Effector memory CD8-positive, alpha-beta T cell (primary cell): ENCODE results near the gene LLGL1.

Experiments
- ATAC-seq: fragments of 150-1000 bp; cut with Tn5 transposase; replicated peaks from 2 replicates; pipeline ENCODE4 v1.10.0; 2021; ENCODE audit warnings: mild to moderate bottlenecking, moderate library complexity
- DNase-seq, 3 experiments: peaks; one replicate each; pipeline ENCODE4 v3.0.0; 2021
- H3K27ac Mint-ChIP-seq, 2 donors: one replicate each; pipeline ENCODE4 v1.8.0; 2022; ENCODE audit warnings: mild to moderate bottlenecking in 2 of 2, mixed read lengths in 2 of 2, moderate library complexity in 2 of 2
- H3K27me3 Mint-ChIP-seq, 2 donors: one replicate each; pipeline ENCODE4 v1.8.0; 2022; ENCODE audit warnings: mixed read lengths in 2 of 2
- H3K36me3 Mint-ChIP-seq: one replicate; pipeline ENCODE4 v1.8.0; 2022; ENCODE audit warnings: mild to moderate bottlenecking, moderate library complexity, mixed read lengths; ENCODE audit not compliant: insufficient read depth
- H3K4me1 Mint-ChIP-seq, 2 donors: one replicate each; pipeline ENCODE4 v1.8.0; 2022; ENCODE audit warnings: low read depth in 2 of 2, mixed read lengths in 2 of 2
- H3K4me3 Mint-ChIP-seq, 2 donors: one replicate each; pipeline ENCODE4 v1.8.0; 2022; ENCODE audit warnings: mild to moderate bottlenecking in 2 of 2, mixed read lengths in 2 of 2, moderate library complexity in 2 of 2
- H3K9me3 Mint-ChIP-seq, 2 donors: one replicate each; pipeline ENCODE4 v1.8.0; 2022; ENCODE audit warnings: mixed read lengths in 2 of 2

The LLGL1 gene

GRCh38 chr17:18245038-18245776, 19.8 kb downstream of the LLGL1 start:
- ATAC-seq (no peak), DNase-seq (no peak)
- Mint-ChIP-seq H3K4me3 (no peak overlapping the region), H3K9me3 (no peaks in the 10 kb centered on the region), H3K27me3 (no peaks in the 10 kb centered on the region), H3K27ac (no peak overlapping the region), H3K4me1 (peaks cover 4 to 6% of the 10 kb centered on the region in 2 donors), H3K36me3 (peaks cover 51% of the 10 kb centered on the region)

DNA sequence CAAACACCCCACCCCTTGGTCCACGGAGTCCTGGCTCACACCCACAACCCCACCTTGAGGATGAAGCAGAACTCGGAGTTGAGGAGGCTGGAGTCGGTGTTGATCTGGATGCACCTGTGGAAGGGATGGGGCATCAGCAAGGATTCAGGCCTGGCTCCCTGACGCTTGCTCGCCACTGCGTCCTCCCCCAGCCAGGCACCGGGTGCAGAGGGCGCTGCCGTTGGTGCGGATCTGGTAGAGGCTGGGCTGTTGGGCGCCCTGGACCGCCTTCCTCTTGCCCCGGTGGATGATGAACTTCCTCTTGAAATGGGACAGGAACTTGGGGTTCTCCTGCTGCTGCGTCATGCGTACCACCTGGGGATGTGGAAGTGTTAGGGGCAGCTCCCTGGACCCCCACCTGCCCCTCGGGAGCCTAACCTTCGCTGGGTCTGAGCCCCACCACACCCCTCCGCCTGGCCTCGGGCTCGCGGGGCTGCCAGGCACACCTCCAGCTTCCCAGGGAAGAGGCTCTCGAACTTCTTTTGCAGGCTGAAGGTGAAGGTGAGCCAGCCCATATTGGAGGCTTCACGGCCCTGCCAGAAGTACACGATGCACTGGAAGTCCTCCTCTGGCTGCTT, 20.8 kb downstream of the LLGL1 start:
- DNase-seq (no peak), ATAC-seq (no peak)
- Mint-ChIP-seq H3K27ac (peak overlapping the region in 1 of 2 donors; percentile 57), H3K27me3 (no peaks in the 10 kb centered on the region), H3K36me3 (peaks cover 59% of the 10 kb centered on the region), H3K4me1 (peaks cover 4 to 6% of the 10 kb centered on the region in 2 donors), H3K4me3 (no peak overlapping the region), H3K9me3 (no peaks in the 10 kb centered on the region)

DNA sequence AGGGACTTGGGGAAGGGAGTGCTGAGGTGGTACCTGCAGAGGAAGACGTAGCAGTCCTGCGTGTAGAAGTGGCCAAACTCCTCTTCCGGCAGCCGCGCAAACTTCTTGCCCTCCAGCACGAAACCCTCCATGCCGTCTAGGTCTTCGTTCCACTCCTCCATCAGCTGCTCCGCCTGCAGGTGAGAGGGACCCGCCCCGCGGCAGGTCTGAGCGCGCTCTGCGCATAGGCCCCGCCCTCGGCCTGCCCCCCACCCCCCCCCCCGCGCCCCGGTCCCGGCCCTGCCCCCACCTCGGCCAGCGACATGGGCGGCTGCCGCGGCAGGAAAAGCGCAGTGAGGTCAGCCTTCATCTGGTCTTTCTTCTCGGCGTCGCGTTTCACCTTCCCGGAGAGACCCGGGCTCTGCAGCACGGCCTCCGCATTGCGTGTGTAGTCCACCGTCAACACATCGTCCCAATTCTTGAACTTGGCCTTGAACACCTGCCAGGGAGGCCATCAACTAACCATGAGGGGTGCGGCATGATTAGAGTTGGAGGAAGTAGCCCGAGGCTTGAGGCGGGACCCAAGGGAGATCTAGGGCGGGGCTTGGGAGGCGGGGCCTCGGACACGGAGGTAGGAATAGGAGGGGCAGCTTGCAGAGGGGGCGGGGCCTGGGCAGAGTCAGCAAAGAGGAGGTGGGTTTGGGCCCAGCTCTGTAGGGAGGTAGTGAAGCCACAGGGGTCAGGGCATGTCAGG, 21.6 kb downstream of the LLGL1 start:
- no peak for DNase-seq
- ATAC-seq, result peak; percentile 23
- Mint-ChIP-seq H3K27me3 (no peaks in the 10 kb centered on the region), H3K4me1 (peaks cover 4 to 8% of the 10 kb centered on the region in 2 donors), H3K36me3 (peaks cover 66% of the 10 kb centered on the region), H3K9me3 (no peaks in the 10 kb centered on the region), H3K4me3 (no peak overlapping the region), H3K27ac (peak overlapping the region in 1 of 2 donors; percentile 59)

DNA sequence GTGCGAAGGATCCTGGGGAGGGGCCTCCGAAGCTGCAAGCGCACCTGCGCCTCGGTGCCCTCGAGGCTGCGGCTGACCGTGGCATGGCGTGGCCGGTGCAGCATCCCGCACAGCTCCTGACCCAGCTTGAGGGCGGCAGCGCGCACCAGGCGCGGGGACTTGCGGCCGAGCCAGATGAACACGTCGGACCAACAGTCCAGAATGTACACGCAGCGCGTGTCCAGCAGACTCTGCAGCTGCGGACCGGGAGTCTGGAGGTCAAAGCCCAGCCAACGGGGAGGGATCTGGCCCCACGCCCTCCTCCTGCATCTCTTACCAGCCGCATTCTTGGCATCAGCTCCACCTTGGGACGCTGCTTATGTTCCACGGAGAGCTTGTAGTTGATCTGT, 22.2 kb downstream of the LLGL1 start:
- Mint-ChIP-seq H3K27me3 (no peaks in the 10 kb centered on the region), H3K4me1 (peaks cover 4 to 8% of the 10 kb centered on the region in 2 donors), H3K36me3 (peaks cover 69% of the 10 kb centered on the region), H3K9me3 (no peaks in the 10 kb centered on the region), H3K27ac (peak overlapping the region in 1 of 2 donors; percentile 73), H3K4me3 (no peak overlapping the region)
- no peak for DNase-seq
- no peak for ATAC-seq

- peak; percentile 83 for ATAC-seq
These were observed 22.9 kb downstream of the LLGL1 start for GRCh38 chr17:18248300-18248731.

DNA sequence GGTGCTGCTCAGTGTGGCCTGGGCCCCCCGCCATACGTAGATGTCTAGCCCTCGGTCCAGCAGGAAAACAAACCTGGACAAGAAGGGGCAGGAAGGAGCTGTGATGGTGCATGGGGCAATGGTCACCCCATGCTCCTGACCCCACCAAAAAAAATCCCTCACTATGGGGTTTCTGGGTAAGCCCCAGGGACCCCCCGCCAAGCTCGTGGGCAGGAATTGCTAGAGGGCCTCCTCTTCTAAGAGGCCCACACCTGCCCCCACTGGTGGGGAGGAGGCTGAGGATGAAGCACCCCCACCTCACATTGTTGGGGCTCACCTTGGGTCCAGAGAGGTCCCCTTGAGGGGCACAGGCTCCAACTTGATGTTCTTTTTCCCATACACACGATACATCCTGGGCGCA, 23.4 kb downstream of the LLGL1 start:
- H3K36me3 Mint-ChIP-seq, result peaks cover 75% of the 10 kb centered on the region
- no peak for DNase-seq
- H3K27ac Mint-ChIP-seq, result peak overlapping the region in 1 of 2 donors; percentile 73

More at GRCh38 chr17:18248300-18248731, 22.9 kb downstream of the LLGL1 start:
- H3K36me3 Mint-ChIP-seq, result peaks cover 71% of the 10 kb centered on the region
- DNase-seq, result peak; percentile 59 to 62 (median 59)
- peak overlapping the region; percentile 73 to 83 for H3K27ac Mint-ChIP-seq
- no peaks in the 10 kb centered on the region for H3K9me3 Mint-ChIP-seq
- H3K27me3 Mint-ChIP-seq, result no peaks in the 10 kb centered on the region
- H3K4me1 Mint-ChIP-seq, result peaks cover 4 to 8% of the 10 kb centered on the region in 2 donors
- H3K4me3 Mint-ChIP-seq, result no peak overlapping the region

GRCh38 chr17:18250259-18250658, 24.8 kb downstream of the LLGL1 start:
- peak overlapping the region in 1 of 2 donors; percentile 30 for H3K4me3 Mint-ChIP-seq
- H3K36me3 Mint-ChIP-seq, result peaks cover 81% of the 10 kb centered on the region
- peak overlapping the region; percentile 20 to 65 for H3K27ac Mint-ChIP-seq
- no peaks in the 10 kb centered on the region for H3K9me3 Mint-ChIP-seq
- peaks cover 4 to 8% of the 10 kb centered on the region in 2 donors for H3K4me1 Mint-ChIP-seq
- DNase-seq (no peak), ATAC-seq (no peak)
- H3K27me3 Mint-ChIP-seq, result no peaks in the 10 kb centered on the region

More for the DNA sequence above, 23.4 kb downstream of the LLGL1 start:
- Mint-ChIP-seq H3K9me3 (no peaks in the 10 kb centered on the region), H3K4me1 (peaks cover 4 to 8% of the 10 kb centered on the region in 2 donors), H3K4me3 (no peak overlapping the region), H3K27me3 (no peaks in the 10 kb centered on the region)
- ATAC-seq, result no peak

- H3K27me3 Mint-ChIP-seq, result no peaks in the 10 kb centered on the region
- no peaks in the 10 kb centered on the region for H3K9me3 Mint-ChIP-seq
- H3K36me3 Mint-ChIP-seq, result peaks cover 78% of the 10 kb centered on the region
- ATAC-seq, result no peak
- no peak for DNase-seq
- H3K4me1 Mint-ChIP-seq, result peaks cover 4 to 8% of the 10 kb centered on the region in 2 donors
- H3K4me3 Mint-ChIP-seq, result peak overlapping the region in 1 of 2 donors; percentile 30
- H3K27ac Mint-ChIP-seq, result peak overlapping the region; percentile 20 to 65
These were observed 25.3 kb downstream of the LLGL1 start for GRCh38 chr17:18250708-18251107.

- DNase-seq (no peak), ATAC-seq (no peak)
- peak overlapping the region in 1 of 2 donors; percentile 30 for H3K4me3 Mint-ChIP-seq
- H3K9me3 Mint-ChIP-seq, result no peaks in the 10 kb centered on the region
- peaks cover 4 to 8% of the 10 kb centered on the region in 2 donors for H3K4me1 Mint-ChIP-seq
- H3K27ac Mint-ChIP-seq, result peak overlapping the region in 1 of 2 donors; percentile 65
- peaks cover 77% of the 10 kb centered on the region for H3K36me3 Mint-ChIP-seq
- H3K27me3 Mint-ChIP-seq, result no peaks in the 10 kb centered on the region
These were observed 25.8 kb downstream of the LLGL1 start for GRCh38 chr17:18251204-18251603.

DNA sequence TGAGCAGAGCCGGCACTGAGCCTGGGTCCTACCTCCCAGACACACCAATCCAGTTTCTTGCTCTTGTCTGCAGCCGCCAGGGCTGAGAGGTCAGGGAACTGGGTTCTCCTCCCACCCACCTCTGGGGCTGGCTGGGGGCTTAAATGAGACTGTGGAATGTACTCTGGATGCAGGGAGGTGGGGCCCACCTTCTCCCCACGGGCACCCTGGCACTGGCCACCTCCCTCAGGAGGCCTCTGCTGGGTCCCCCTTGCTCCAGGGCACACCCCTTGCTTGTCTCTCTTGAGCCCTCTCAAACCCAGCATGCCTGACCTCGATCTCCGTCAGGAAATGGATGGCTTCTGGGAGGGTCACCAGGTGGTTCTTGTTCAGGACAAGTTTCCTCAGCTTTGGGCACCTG, 26.7 kb downstream of the LLGL1 start:
- Mint-ChIP-seq H3K27me3 (no peaks in the 10 kb centered on the region), H3K27ac (no peak overlapping the region), H3K9me3 (no peaks in the 10 kb centered on the region), H3K4me3 (no peak overlapping the region), H3K36me3 (peaks cover 73% of the 10 kb centered on the region), H3K4me1 (peaks cover 9 to 15% of the 10 kb centered on the region in 2 donors)
- DNase-seq (no peak), ATAC-seq (no peak)

DNA sequence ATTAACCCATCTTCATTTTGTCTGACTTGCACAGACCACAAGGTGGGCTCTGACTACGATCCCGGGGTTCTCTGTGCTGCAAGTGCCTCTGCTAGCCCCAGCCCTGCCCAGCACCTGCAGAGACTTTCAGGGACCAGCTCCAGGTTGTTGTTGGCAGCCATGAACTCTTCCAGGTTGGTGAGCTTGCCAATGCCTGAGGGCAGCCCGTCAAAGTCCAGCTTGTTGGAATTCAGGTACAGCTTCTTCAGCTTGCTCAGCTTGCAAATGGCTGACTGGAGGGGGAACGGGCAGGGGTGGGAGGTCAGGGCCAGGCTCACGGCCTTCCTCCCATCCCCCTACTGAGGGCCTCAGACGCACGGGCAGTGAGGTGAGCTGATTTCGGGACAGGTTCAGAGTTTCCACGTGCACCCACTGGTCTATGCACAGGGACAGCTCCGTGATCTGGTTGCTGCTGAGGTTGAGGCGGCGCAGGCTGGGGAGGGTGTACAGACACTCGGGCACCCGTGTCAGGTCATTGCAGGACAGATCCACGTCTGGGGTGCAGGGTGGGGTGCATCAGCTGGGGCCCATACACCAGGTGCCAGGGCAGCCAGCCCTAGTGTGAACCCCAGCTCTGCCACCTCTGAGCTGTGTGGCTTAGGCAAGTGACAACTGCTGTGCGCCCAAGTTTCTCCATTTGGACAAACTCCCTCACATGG, 27.9 kb downstream of the LLGL1 start:
- Mint-ChIP-seq H3K4me3 (no peak overlapping the region), H3K27ac (no peak overlapping the region), H3K27me3 (no peaks in the 10 kb centered on the region), H3K4me1 (peaks cover 13 to 19% of the 10 kb centered on the region in 2 donors), H3K36me3 (peaks cover 63% of the 10 kb centered on the region), H3K9me3 (no peaks in the 10 kb centered on the region)
- ATAC-seq (no peak), DNase-seq (no peak)

DNA sequence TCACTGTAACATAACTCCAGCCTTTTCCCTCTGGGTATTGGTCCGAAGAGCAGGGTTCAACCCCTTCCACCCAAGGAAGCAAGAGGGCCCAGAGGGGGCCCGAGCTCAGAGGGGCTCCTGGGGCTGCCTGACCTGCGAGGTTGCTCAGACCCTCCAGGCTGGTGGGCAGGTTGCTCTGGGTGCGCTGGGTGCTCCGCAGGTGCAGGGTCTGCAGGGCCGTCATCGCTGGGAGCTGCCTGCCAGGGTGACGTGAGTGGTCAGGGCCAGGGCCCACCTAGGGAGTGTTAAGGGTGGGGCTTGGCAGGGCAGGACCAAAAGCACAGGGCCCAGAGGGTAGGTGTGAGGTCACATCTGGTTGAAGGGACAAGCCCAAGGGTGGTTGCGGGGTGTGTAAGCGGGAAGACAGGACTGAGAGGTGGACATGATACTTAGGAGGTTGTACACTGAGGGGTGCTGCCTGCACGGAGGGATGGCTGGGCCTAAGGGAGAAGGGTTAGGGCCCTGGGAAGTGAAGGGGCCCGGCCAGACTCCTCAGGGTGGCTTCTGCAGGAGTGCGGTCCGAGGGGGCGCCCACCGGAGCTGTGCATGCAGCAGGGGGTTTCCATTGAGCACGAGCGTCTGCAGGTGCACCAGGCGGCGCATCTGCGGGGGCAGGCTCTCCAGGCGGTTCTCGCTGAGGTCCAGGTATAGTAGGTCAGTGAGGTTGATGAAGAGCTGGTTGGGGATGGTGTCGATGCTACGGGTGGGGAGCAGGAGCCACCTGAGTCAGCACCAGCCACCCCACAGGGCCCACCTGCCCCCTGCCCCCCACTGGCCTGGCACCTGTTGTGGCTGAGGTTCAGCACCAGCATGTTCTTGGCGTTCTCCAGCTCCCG, 28.7 kb downstream of the LLGL1 start:
- peaks cover 12 to 20% of the 10 kb centered on the region in 2 donors for H3K4me1 Mint-ChIP-seq
- H3K9me3 Mint-ChIP-seq, result no peaks in the 10 kb centered on the region
- DNase-seq (no peak), ATAC-seq (no peak)
- H3K4me3 Mint-ChIP-seq, result no peak overlapping the region
- no peaks in the 10 kb centered on the region for H3K27me3 Mint-ChIP-seq
- H3K27ac Mint-ChIP-seq, result peak overlapping the region in 1 of 2 donors; percentile 63
- peaks cover 60% of the 10 kb centered on the region for H3K36me3 Mint-ChIP-seq
